NCI-H510A treated with DMSO at 0.1 percent for 48 hours (cell line): ENCODE results near the gene ENTPD8.
"Not testable (repeated sequence)": the region's sequence is repeated elsewhere in the genome, so short reads cannot be mapped to it uniquely, and the experiment has no call there.

Source experiments
- DNase-seq: peaks from one replicate; lab custom pipeline; 2025; lab: John Stamatoyannopoulos, UW

Gene ENTPD8

GRCh38 chr9:137393176-137394150, 47.7 kb downstream of the ENTPD8 start:
- DNase-seq, result no peak

- no peak for DNase-seq
These were observed 48.7 kb downstream of the ENTPD8 start for GRCh38 chr9:137392232-137393007.

GRCh38 chr9:137391411-137391754, 49.8 kb downstream of the ENTPD8 start:
- DNase-seq, result peak; percentile 66

- DNase-seq, result peak; percentile 80
These were observed 50.4 kb downstream of the ENTPD8 start for GRCh38 chr9:137390553-137391410.

GRCh38 chr9:137389428-137389746, 51.8 kb downstream of the ENTPD8 start:
- DNase-seq, result no peak

GRCh38 chr9:137388589-137389427, 52.3 kb downstream of the ENTPD8 start:
- no peak for DNase-seq

GRCh38 chr9:137387891-137388560, 53.1 kb downstream of the ENTPD8 start:
- DNase-seq, result no peak

- peak; percentile 8 for DNase-seq
These were observed 53.9 kb downstream of the ENTPD8 start for GRCh38 chr9:137387114-137387890.

GRCh38 chr9:137386507-137387113, 54.5 kb downstream of the ENTPD8 start:
- not testable (repeated sequence) for DNase-seq

GRCh38 chr9:137385061-137385655, 56.0 kb downstream of the ENTPD8 start:
- DNase-seq, result no peak
